Astrocyte (in vitro differentiated cells and primary cell): ENCODE measurements around the gene KIF19. TPM values are rescaled to one million over a fixed set of nuclear protein-coding genes. Genes with fewer than 3 reads are reported as not detected.

Source experiments
- DNase-seq: peaks from one replicate; pipeline ENCODE4 v3.0.0-alpha.2; 2010; ENCODE audit warnings: low read depth
- FAIRE-seq: peaks from 2 replicates; lab custom pipeline; 2011; peaks lifted over from hg19 to GRCh38; lab: Jason Lieb, UNC
- H2AFZ ChIP-seq: 2 replicates; pipeline ENCODE4 v1.6.0; 2012; ENCODE audit warnings: low read depth, low read length, inconsistent platforms
- H3K27ac ChIP-seq: 2 replicates; pipeline ENCODE4 v1.5.1; 2011; ENCODE audit warnings: low read depth, low read length, inconsistent platforms
- H3K27me3 ChIP-seq: 2 replicates; pipeline ENCODE4 v1.6.0; 2011; ENCODE audit warnings: low read length, inconsistent platforms; ENCODE audit not compliant: insufficient read depth
- H3K36me3 ChIP-seq: 2 replicates; pipeline ENCODE4 v1.5.1; 2011; ENCODE audit warnings: low read length, inconsistent platforms; ENCODE audit not compliant: insufficient read depth
- H3K4me1 ChIP-seq: 2 replicates; pipeline ENCODE4 v1.5.1; 2011; ENCODE audit warnings: low read length, inconsistent platforms; ENCODE audit not compliant: insufficient read depth
- H3K4me2 ChIP-seq: 2 replicates; pipeline ENCODE4 v1.6.0; 2012; ENCODE audit warnings: low read length, inconsistent platforms
- H3K4me3 ChIP-seq: 2 replicates; pipeline ENCODE4 v1.5.1; 2011; ENCODE audit warnings: low read depth, mild to moderate bottlenecking, low read length, inconsistent platforms; ENCODE audit not compliant: insufficient read depth
- H3K79me2 ChIP-seq: 2 replicates; pipeline ENCODE4 v1.6.0; 2012; ENCODE audit warnings: mild to moderate bottlenecking, low read length, inconsistent platforms; ENCODE audit not compliant: insufficient read depth
- H3K9ac ChIP-seq: 2 replicates; pipeline ENCODE4 v1.6.0; 2012; ENCODE audit warnings: mild to moderate bottlenecking, low read length, inconsistent platforms
- H3K9me3 ChIP-seq: 2 replicates; pipeline ENCODE4 v1.5.1; 2012; ENCODE audit warnings: low read depth, mild to moderate bottlenecking, low read length, inconsistent platforms; ENCODE audit not compliant: insufficient read depth
- H4K20me1 ChIP-seq: 2 replicates; pipeline ENCODE4 v1.6.0; 2012; ENCODE audit warnings: low read length, inconsistent platforms; ENCODE audit not compliant: insufficient read depth
- H3K27ac Mint-ChIP-seq: one replicate; pipeline ENCODE4 v1.8.0; 2021; ENCODE audit warnings: mild to moderate bottlenecking, mixed read lengths; ENCODE audit not compliant: unreplicated experiment
- H3K27me3 Mint-ChIP-seq: one replicate; pipeline ENCODE4 v1.8.0; 2021; ENCODE audit warnings: low read depth, mixed read lengths; ENCODE audit not compliant: unreplicated experiment
- H3K36me3 Mint-ChIP-seq: one replicate; pipeline ENCODE4 v1.8.0; 2021; ENCODE audit warnings: low read depth, mixed read lengths; ENCODE audit not compliant: unreplicated experiment
- H3K4me1 Mint-ChIP-seq: one replicate; pipeline ENCODE4 v1.8.0; 2021; ENCODE audit warnings: low read depth, mixed read lengths; ENCODE audit not compliant: unreplicated experiment
- H3K4me3 Mint-ChIP-seq: one replicate; pipeline ENCODE4 v1.8.0; 2021; ENCODE audit warnings: mild to moderate bottlenecking, moderate library complexity, mixed read lengths; ENCODE audit not compliant: unreplicated experiment
- H3K9me3 Mint-ChIP-seq: one replicate; pipeline ENCODE4 v1.8.0; 2021; ENCODE audit warnings: mild to moderate bottlenecking, mixed read lengths; ENCODE audit not compliant: unreplicated experiment
- EZH2 ChIP-seq: IDR thresholded peaks from 2 replicates; pipeline ENCODE4 v1.6.1; 2012; ENCODE audit warnings: mild to moderate bottlenecking, low read length, inconsistent platforms; ENCODE audit not compliant: insufficient read depth
- total RNA-seq: library from RNA; stranded (reverse); gene quantifications from 2 replicates; pipeline ENCODE4 v1.2.1, GENCODE V29; 2021
- TF ChIP-seq, protein P1 (sequence below): IDR thresholded peaks from 2 replicates; pipeline ENCODE4 v1.5.1; 2011; ENCODE audit warnings: low read depth, mild to moderate bottlenecking, inconsistent platforms, low read length, moderate library complexity; ENCODE audit not compliant: insufficient read depth

Gene KIF19
- total RNA-seq, 1 donor from 2014 or later: not detected

DNA sequence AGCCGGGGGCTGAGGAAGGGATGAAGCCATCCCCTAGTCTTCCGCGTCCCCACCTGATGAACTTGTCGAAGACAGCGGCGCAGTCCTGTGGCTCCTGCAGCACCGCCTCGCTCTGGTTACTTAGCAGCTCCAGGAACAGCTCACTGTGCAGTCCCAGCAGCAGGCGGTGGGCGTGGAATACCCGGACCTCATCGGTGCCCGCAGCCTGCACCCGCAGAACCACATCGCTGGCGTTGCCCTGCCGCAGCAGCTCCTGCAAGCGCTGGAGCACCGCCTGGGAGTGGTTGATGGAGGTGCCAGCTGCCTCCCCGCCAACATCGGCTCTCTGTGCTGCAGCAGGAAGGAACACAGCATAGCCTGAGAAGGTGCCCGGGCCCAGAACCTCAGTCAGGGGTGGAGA lies 33.9 kb downstream of the KIF19 start:
- TF ChIP-seq, protein P1, sequence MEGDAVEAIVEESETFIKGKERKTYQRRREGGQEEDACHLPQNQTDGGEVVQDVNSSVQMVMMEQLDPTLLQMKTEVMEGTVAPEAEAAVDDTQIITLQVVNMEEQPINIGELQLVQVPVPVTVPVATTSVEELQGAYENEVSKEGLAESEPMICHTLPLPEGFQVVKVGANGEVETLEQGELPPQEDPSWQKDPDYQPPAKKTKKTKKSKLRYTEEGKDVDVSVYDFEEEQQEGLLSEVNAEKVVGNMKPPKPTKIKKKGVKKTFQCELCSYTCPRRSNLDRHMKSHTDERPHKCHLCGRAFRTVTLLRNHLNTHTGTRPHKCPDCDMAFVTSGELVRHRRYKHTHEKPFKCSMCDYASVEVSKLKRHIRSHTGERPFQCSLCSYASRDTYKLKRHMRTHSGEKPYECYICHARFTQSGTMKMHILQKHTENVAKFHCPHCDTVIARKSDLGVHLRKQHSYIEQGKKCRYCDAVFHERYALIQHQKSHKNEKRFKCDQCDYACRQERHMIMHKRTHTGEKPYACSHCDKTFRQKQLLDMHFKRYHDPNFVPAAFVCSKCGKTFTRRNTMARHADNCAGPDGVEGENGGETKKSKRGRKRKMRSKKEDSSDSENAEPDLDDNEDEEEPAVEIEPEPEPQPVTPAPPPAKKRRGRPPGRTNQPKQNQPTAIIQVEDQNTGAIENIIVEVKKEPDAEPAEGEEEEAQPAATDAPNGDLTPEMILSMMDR: no peak
- TF ChIP-seq EZH2: no peak
- Mint-ChIP-seq H3K4me3 (no peak overlapping the region), H3K9me3 (peaks cover 2% of the 10 kb centered on the region), H3K4me1 (no peaks in the 10 kb centered on the region), H3K27me3 (peaks cover 61% of the 10 kb centered on the region), H3K36me3 (peaks cover 1% of the 10 kb centered on the region), H3K27ac (no peak overlapping the region)
- no peaks in the 10 kb centered on the region for H3K36me3 ChIP-seq
- FAIRE-seq (no peak), DNase-seq (no peak)
- peaks cover 21% of the 10 kb centered on the region for H3K27me3 ChIP-seq
- H3K79me2 ChIP-seq: no peaks in the 10 kb centered on the region
- H3K4me2 ChIP-seq: no peak overlapping the region
- H3K9ac ChIP-seq: no peak overlapping the region
- no peak overlapping the region for H2AFZ ChIP-seq
- no peaks in the 10 kb centered on the region for H3K4me1 ChIP-seq
- H3K9me3 ChIP-seq: no peaks in the 10 kb centered on the region
- no peak overlapping the region for H3K27ac ChIP-seq
- H3K4me3 ChIP-seq: no peak overlapping the region
- no peaks in the 10 kb centered on the region for H4K20me1 ChIP-seq

DNA sequence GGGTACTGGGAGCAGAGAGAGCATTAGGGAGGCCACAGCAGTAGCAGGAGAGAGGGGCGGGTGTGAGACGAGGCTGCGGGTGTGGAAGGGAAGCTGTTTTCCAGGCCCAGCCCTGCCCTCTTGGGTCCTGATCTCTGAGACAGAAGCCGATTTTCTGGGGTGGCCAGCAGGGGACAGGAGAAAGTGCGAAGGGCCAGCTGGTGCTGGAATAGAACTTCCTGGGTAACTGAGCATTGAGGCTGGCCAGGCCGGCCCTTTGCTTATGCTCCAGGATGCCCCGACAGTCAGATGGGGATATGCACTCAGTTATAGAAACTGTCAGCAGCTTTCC lies 34.8 kb downstream of the KIF19 start:
- H3K9ac ChIP-seq: no peak overlapping the region
- no peaks in the 10 kb centered on the region for H3K36me3 ChIP-seq
- no peaks in the 10 kb centered on the region for H3K79me2 ChIP-seq
- Mint-ChIP-seq H3K4me1 (no peaks in the 10 kb centered on the region), H3K9me3 (peaks cover 2% of the 10 kb centered on the region), H3K27me3 (peaks cover 60% of the 10 kb centered on the region), H3K27ac (no peak overlapping the region), H3K36me3 (peaks cover 1% of the 10 kb centered on the region), H3K4me3 (no peak overlapping the region)
- H4K20me1 ChIP-seq: no peaks in the 10 kb centered on the region
- no peak overlapping the region for H3K27ac ChIP-seq
- H3K9me3 ChIP-seq: no peaks in the 10 kb centered on the region
- DNase-seq: no peak
- no peak overlapping the region for H3K4me3 ChIP-seq
- peaks cover 21% of the 10 kb centered on the region for H3K27me3 ChIP-seq
- no peak for FAIRE-seq
- TF ChIP-seq EZH2: no peak
- TF ChIP-seq, protein P1: no peak
- H3K4me2 ChIP-seq: no peak overlapping the region
- no peaks in the 10 kb centered on the region for H3K4me1 ChIP-seq
- H2AFZ ChIP-seq: no peak overlapping the region

DNA sequence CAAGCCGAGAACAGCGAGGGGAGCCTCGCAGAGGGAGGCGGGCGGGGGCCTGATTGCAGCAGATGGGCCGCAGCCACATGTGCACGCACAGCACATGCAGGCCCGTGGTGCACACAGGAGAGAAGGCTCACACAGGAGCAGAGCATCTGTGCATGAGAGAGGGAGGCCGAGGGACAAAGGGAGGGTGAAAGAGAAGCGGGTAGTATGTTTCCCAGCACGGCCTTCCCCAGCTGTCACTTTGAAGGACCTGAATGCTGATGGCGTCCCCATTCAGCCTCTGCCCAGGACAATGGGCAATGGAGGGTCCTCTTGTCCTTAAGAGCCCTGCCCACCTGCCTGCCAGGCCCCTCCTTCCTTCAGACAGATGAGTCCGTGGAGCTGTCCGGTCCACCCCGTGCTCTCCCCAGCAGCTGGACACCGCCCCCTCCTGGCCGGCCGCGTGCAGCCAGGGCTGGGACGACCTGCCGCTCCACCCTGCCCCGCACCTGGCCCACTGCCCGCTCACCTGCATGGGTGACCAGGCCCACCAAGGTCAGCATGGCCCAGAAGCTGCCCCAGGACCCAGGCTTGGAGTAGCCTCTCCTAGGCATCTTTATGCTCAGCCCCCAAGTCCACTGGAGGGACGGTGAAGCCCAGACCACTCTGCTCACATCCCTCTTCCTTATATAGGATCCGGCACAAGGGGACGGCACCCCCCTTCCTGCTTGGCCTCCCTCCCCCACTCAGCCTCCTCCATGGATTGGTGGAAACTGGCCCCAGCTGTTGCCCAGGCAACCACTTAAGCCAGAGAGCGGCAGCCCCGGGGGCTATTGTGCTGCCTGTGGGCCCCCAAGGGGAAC lies 35.4 kb downstream of the KIF19 start, which contains the start of gene BTBD17:
Gene BTBD17, minus strand, starts transcription at position 639 of the 839 bp plus-strand sequence. Its CDS starts 49 bp downstream, at position 590.
- H3K27ac ChIP-seq: no peak within 1 kb of the TSS
- DNase-seq (no peak), FAIRE-seq (no peak)
- H3K4me2 ChIP-seq: no peak within 1 kb of the TSS
- no peaks in the 10 kb centered on the region for H3K4me1 Mint-ChIP-seq
- H3K27me3 Mint-ChIP-seq: peaks cover 60% of the 10 kb centered on the region
- peaks cover 16% of the 10 kb centered on the region for H3K27me3 ChIP-seq
- no peaks in the 10 kb centered on the region for H3K36me3 ChIP-seq
- TF ChIP-seq, protein P1: no peak
- no peak for TF ChIP-seq EZH2
- H3K9ac ChIP-seq: no peak within 1 kb of the TSS
- H3K9me3 ChIP-seq: no peaks in the 10 kb centered on the region
- no peaks in the 10 kb centered on the region for H3K79me2 ChIP-seq
- H3K36me3 Mint-ChIP-seq: peaks cover 1% of the 10 kb centered on the region
- H3K4me3 Mint-ChIP-seq: no peak within 1 kb of the TSS
- H3K4me3 ChIP-seq: no peak within 1 kb of the TSS
- H2AFZ ChIP-seq: no peak within 1 kb of the TSS
- no peak within 1 kb of the TSS for H3K27ac Mint-ChIP-seq
- no peaks in the 10 kb centered on the region for H3K4me1 ChIP-seq
- no peaks in the 10 kb centered on the region for H4K20me1 ChIP-seq
- peaks cover 2% of the 10 kb centered on the region for H3K9me3 Mint-ChIP-seq
